Gastroesophageal sphincter (tissue), 4 donors: ENCODE data around the gene ZNF471. TPM values are rescaled to one million over a fixed set of nuclear protein-coding genes. Genes with fewer than 3 reads are reported as not detected.

Experiments used
- ATAC-seq: fragments of 150-250 bp; one replicate; pipeline ENCODE4 v1.9.1; 2016; ENCODE audit warnings: mild to moderate bottlenecking, moderate library complexity
- H3K27ac ChIP-seq, 4 donors: fragments of 200-600 bp; sonication (generic) in 3 of 4; 1 replicate in 3 of 4; 2 replicates in 1 of 4; pipeline ENCODE4 v1.5.1; 2016 to 2019
- H3K27me3 ChIP-seq: fragments of 200-600 bp; sonication (generic); one replicate; pipeline ENCODE4 v1.5.1; 2019
- H3K36me3 ChIP-seq, 2 donors: fragments of 200-600 bp; sonication (generic); one replicate each; pipeline ENCODE4 v1.5.1; 2019; ENCODE audit warnings: control low read depth in 1 of 2
- H3K4me1 ChIP-seq, 3 donors: fragments of 200-600 bp; sonication (generic); 1 replicate in 2 of 3; 2 replicates in 1 of 3; pipeline ENCODE4 v1.5.1; 2016 to 2019; ENCODE audit warnings: control low read depth in 2 of 3
- H3K4me3 ChIP-seq, 2 donors: fragments of 200-600 bp; sonication (generic); one replicate each; pipeline ENCODE4 v1.5.1; 2019; ENCODE audit warnings: mild to moderate bottlenecking in 1 of 2, moderate library complexity in 1 of 2
- H3K9me3 ChIP-seq, 3 donors: fragments of 200-600 bp; sonication (generic); one replicate each; pipeline ENCODE4 v1.5.1; 2017 to 2019; ENCODE audit warnings: control low read depth in 2 of 3
- CTCF ChIP-seq, 4 experiments: fragments of 200-600 bp in 2 of 4; fragments of 450-650 bp in 2 of 4; sonication (generic) in 1 of 4; IDR thresholded peaks; one replicate each; pipeline ENCODE4 v1.5.1; 2017 to 2019; ENCODE audit warnings: antibody characterized with exemption in 4 of 4, mild to moderate bottlenecking in 2 of 4, moderate library complexity in 2 of 4
- EP300 ChIP-seq: sonication (generic); formaldehyde crosslinking; IDR thresholded peaks from one replicate; pipeline ENCODE4 v1.6.1; 2017; ENCODE audit warnings: antibody characterized with exemption, mild to moderate bottlenecking
- POLR2A ChIP-seq, 2 donors: fragments of 450-650 bp; IDR thresholded peaks; one replicate each; pipeline ENCODE4 v1.6.1; 2017; ENCODE audit warnings: antibody characterized with exemption in 2 of 2, mild to moderate bottlenecking in 2 of 2, moderate library complexity in 1 of 2
- POLR2AphosphoS5 ChIP-seq: sonication (generic); formaldehyde crosslinking; IDR thresholded peaks from one replicate; pipeline ENCODE4 v1.6.1; 2017; ENCODE audit warnings: antibody characterized with exemption
- WGBS, 2 donors: methylation state at CpG; one replicate each; pipeline ENCODE4 v1.1.5; 2018; ENCODE audit warnings: low coverage in 1 of 2; 5-methylcytosine and 5-hydroxymethylcytosine counted together
- total RNA-seq, 4 donors: library from RNA; depleted of rRNA; stranded (reverse); fragments of >200 nt; gene quantifications; one replicate each; pipeline ENCODE4 v1.1.0, GENCODE V29; 2016

ZNF471 gene
- total RNA-seq, 4 donors from 2014 or later: 8.4 to 18.7 (median 10.2) TPM

GRCh38 chr19:56525214-56525860 lies 17.7 kb downstream of the ZNF471 start:
- 84 to 93% methylated on average over 3 to 4 of the region's 4 CpGs for WGBS, 2 donors
- Histone ChIP-seq H3K4me1 (no peaks in the 10 kb centered on the region), H3K27me3 (no peaks in the 10 kb centered on the region), H3K9me3 (peaks cover 19 to 100% (median 20%) of the 10 kb centered on the region in 3 donors), H3K27ac (no peak overlapping the region), H3K36me3 (peaks cover 4 to 74% of the 10 kb centered on the region in 2 donors), H3K4me3 (no peak overlapping the region)
- no peak for ATAC-seq
- no peak for TF ChIP-seq POLR2A (IDR thresholded peaks at IDR 0.05)
- TF ChIP-seq CTCF (IDR thresholded peaks at IDR 0.05): no peak
- no peak for TF ChIP-seq POLR2AphosphoS5
- TF ChIP-seq EP300: no peak

GRCh38 chr19:56537442-56537841 lies 29.8 kb downstream of the ZNF471 start:
- H3K27me3 ChIP-seq: no peaks in the 10 kb centered on the region
- H3K4me3 ChIP-seq: no peak overlapping the region
- peaks cover 0 to 30% of the 10 kb centered on the region in 2 donors for H3K36me3 ChIP-seq
- peak overlapping the region in 2 of 4 donors; percentile 90 to 94 for H3K27ac ChIP-seq
- TF ChIP-seq EP300: no peak
- no peak for TF ChIP-seq POLR2AphosphoS5
- TF ChIP-seq POLR2A (IDR thresholded peaks at IDR 0.05): no peak
- peaks cover 0 to 78% (median 0%) of the 10 kb centered on the region in 3 donors for H3K9me3 ChIP-seq
- peaks cover 0 to 32% (median 10%) of the 10 kb centered on the region in 3 donors for H3K4me1 ChIP-seq
- no CpG with 5 or more reads among the region's 3 CpGs for WGBS, 2 donors
- ATAC-seq: no peak

- peak; percentile 98 for ATAC-seq
- WGBS, 2 donors: 8% methylated on average over 6 of the region's 46 CpGs; no CpG with 5 or more reads in 1 of the 2 donors
- no peak for TF ChIP-seq POLR2A (IDR thresholded peaks at IDR 0.05)
- TF ChIP-seq CTCF (IDR thresholded peaks at IDR 0.05): peak in 2 of 4 experiments; percentile 29 to 30
- TF ChIP-seq POLR2AphosphoS5: peak; percentile 50
Measured at GRCh38 chr19:56538254-56538760, 30.7 kb downstream of the ZNF471 start.

GRCh38 chr19:56538761-56539263 lies 31.2 kb downstream of the ZNF471 start, which contains the start of gene ZFP28:
ZFP28 (plus strand) TSS chr19:56538948; CDS start chr19:56539019, 71 bp downstream.
- WGBS, 2 donors: no CpG with 5 or more reads among the region's 65 CpGs
- no peak for TF ChIP-seq CTCF (IDR thresholded peaks at IDR 0.05)
- TF ChIP-seq POLR2AphosphoS5: no peak
- no peak for TF ChIP-seq POLR2A (IDR thresholded peaks at IDR 0.05)
- no peak for TF ChIP-seq EP300
- Histone ChIP-seq H3K4me3 (peak within 1 kb of the TSS; percentile 83 to 97), H3K9me3 (peaks cover 0 to 74% (median 4%) of the 10 kb centered on the region in 3 donors), H3K27ac (peak within 1 kb of the TSS; percentile 71 to 96 (median 92)), H3K36me3 (peaks cover 0 to 41% of the 10 kb centered on the region in 2 donors), H3K27me3 (no peaks in the 10 kb centered on the region), H3K4me1 (peaks cover 0 to 32% (median 10%) of the 10 kb centered on the region in 3 donors)
- peak; percentile 77 for ATAC-seq

More at GRCh38 chr19:56538254-56538760, 30.7 kb downstream of the ZNF471 start:
- H3K36me3 ChIP-seq: peaks cover 0 to 36% of the 10 kb centered on the region in 2 donors
- peak overlapping the region; percentile 56 to 96 (median 92) for H3K27ac ChIP-seq
- no peaks in the 10 kb centered on the region for H3K27me3 ChIP-seq
- peak overlapping the region; percentile 66 to 83 for H3K4me3 ChIP-seq
- H3K9me3 ChIP-seq: peaks cover 0 to 74% (median 1%) of the 10 kb centered on the region in 3 donors
- peaks cover 0 to 32% (median 10%) of the 10 kb centered on the region in 3 donors for H3K4me1 ChIP-seq

- Histone ChIP-seq H3K9me3 (peaks cover 4 to 80% (median 4%) of the 10 kb centered on the region in 3 donors), H3K36me3 (peaks cover 9 to 88% of the 10 kb centered on the region in 2 donors)
- 100% methylated on average over 1 of the region's 2 CpGs for WGBS, 2 donors
Measured at GRCh38 chr19:56543776-56544175, 36.1 kb downstream of the ZNF471 start.

More at GRCh38 chr19:56543776-56544175, 36.1 kb downstream of the ZNF471 start:
- H3K27ac ChIP-seq: no peak overlapping the region
- peaks cover 0 to 25% (median 10%) of the 10 kb centered on the region in 3 donors for H3K4me1 ChIP-seq
- no peaks in the 10 kb centered on the region for H3K27me3 ChIP-seq
- no peak for ATAC-seq
- TF ChIP-seq EP300 (no peak), CTCF (IDR thresholded peaks at IDR 0.05) (no peak), POLR2A (IDR thresholded peaks at IDR 0.05) (no peak), POLR2AphosphoS5 (no peak)
- H3K4me3 ChIP-seq: no peak overlapping the region
